Ovary (tissue), 9 donors: ENCODE results near the gene XPO6. TPM values are rescaled to one million over a fixed set of nuclear protein-coding genes. Genes with fewer than 3 reads are reported as not detected.
A peak's percentile ranks its signal among the peaks of the same experiment; 100 is the strongest.

ENCODE experiments used
- DNase-seq, 5 donors: peaks; one replicate each; pipeline ENCODE4 v3.0.0-alpha.2; 2019 to 2020
- H3K27ac ChIP-seq, 2 donors: fragments of 200-600 bp; one replicate each; pipeline versions ENCODE4 v1.5.1 to v1.8.0; 2019 to 2022
- H3K27me3 ChIP-seq: fragments of 200-600 bp; one replicate; pipeline ENCODE4 v1.8.0; 2022
- H3K36me3 ChIP-seq: fragments of 200-600 bp; sonication (generic); one replicate; pipeline ENCODE4 v1.5.1; 2019
- H3K4me1 ChIP-seq: one replicate; pipeline ENCODE4 v1.8.1; 2013; ENCODE audit warnings: mild to moderate bottlenecking, moderate library complexity; ENCODE audit not compliant: insufficient read depth
- H3K4me3 ChIP-seq: fragments of 200-600 bp; sonication (generic); one replicate; pipeline ENCODE4 v1.5.1; 2017
- H3K9me3 ChIP-seq, 2 donors: fragments of 200-600 bp in 1 of 2; sonication (generic) in 1 of 2; one replicate each; pipeline versions ENCODE4 v1.5.1 to v1.8.1; 2013 to 2019; ENCODE audit warnings: mild to moderate bottlenecking in 1 of 2, moderate library complexity in 1 of 2
- EP300 ChIP-seq: sonication (generic); formaldehyde crosslinking; IDR thresholded peaks from one replicate; pipeline ENCODE4 v1.6.1; 2017; ENCODE audit warnings: antibody characterized with exemption
- POLR2A ChIP-seq: fragments of 450-650 bp; IDR thresholded peaks from one replicate; pipeline ENCODE4 v1.6.1; 2017; ENCODE audit warnings: antibody characterized with exemption, mild to moderate bottlenecking, moderate library complexity
- WGBS, 3 donors: extraction: QIAGEN DNeasy Blood & Tissue Kit in 1 of 3; methylation state at CpG; one replicate each; pipeline versions ENCODE4 v1.1.5 to v1.1.7; 2013 to 2017; 5-methylcytosine and 5-hydroxymethylcytosine counted together
- intact Hi-C, 4 donors: fragments of 100-400 bp; cut with DNase I; formaldehyde crosslinking; loops; one replicate each; pipeline versions ENCODE4 v1.11.0 to v1.15.1; 2022 to 2023
- polyA plus RNA-seq, 2 donors: library from polyadenylated mRNA; stranded (reverse); fragments of 200-250 nt in 1 of 2; fragments of 350-450 nt in 1 of 2; fragmentation: Illumina TruSeq in 1 of 2; extraction: RNeasy Lipid Tissue Mini Kit (QIAGEN cat#74804) in 1 of 2; gene quantifications; one replicate each; pipeline ENCODE4 v1.2.3, GENCODE V29; 2013 to 2014
- total RNA-seq, 7 donors: library from RNA; depleted of rRNA in 2 of 7; stranded (reverse); fragments of >200 nt in 2 of 7; fragmentation: NEBNext Ultra II Directional in 3 of 7; extraction: Animal tissue kit (Norgen Biotek cat#: 25700) in 3 of 7; gene quantifications; one replicate each; pipeline versions ENCODE4 v1.1.0 to v1.2.4, GENCODE V29; 2016 to 2023
- TF ChIP-seq, protein P1 (sequence below), 3 donors: fragments of 450-650 bp in 2 of 3; fragments of 200-600 bp in 1 of 3; IDR thresholded peaks; one replicate each; pipeline versions ENCODE4 v1.5.1 to v1.8.0; 2016 to 2022; ENCODE audit warnings: antibody characterized with exemption in 3 of 3, mild to moderate bottlenecking in 1 of 3
- donor health status: DM: no; HTN: no; CAD: no; lungs with moderate emphysema.
- donor health status: DM: no; HTN: no; CAD: no.
- donor health status: Bipolar disorder and iron deficiency.
- donor health status: DM: yes; HTN: yes; CAD: no.
- donor health status: DM: no; HTN: no; CAD: no.
- donor health status: DM: yes; HTN: yes; CAD: no.

The XPO6 gene
- total and polyA plus RNA-seq, 9 donors: 30.3 to 98.2 (median 65.0) TPM

DNA sequence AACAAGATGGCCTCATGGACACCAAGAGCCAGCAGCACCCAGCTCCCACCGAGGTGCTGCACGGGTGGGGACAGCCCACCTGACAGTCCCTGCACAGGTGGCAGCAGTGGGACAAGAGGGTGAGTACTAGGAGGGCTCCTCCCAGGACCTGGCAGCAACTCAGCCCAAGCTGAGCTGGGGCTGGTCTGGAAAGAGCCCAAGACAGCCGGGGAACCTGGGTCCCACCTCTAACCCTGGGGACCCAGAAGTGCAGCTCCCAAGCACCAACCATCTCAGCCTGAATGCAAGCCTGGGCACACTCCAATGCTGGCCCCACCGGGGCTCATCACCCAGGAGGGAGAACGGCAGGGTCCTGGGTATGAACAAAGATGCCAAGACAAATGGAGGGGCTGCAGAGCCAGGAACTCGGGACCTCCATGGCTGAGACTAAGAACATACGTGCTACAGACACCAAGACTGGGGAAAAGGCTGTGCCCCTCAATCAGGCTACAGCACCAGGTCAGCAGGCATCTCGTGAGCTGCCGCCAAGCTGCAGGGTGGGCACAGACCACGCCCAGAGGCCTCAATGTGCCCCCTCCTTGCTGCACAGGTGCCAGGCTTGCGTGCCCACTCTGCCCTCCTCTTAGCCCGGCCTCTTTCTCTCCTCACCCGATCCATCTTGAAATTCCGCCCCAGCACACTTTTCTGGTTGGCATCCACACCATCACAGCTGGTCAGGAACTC, 110.8 kb downstream of the XPO6 start:
- H3K36me3 ChIP-seq: no peaks in the 10 kb centered on the region
- no peaks in the 10 kb centered on the region for H3K4me1 ChIP-seq
- 91 to 93% (median 93%) methylated on average over 14 of the region's 14 CpGs for WGBS, 3 donors
- intact Hi-C loops: no loop called here
- no peaks in the 10 kb centered on the region for H3K9me3 ChIP-seq
- H3K27me3 ChIP-seq: no peaks in the 10 kb centered on the region
- no peak overlapping the region for H3K4me3 ChIP-seq
- H3K27ac ChIP-seq: no peak overlapping the region
- DNase-seq: peak in 1 of 5 donors; percentile 25
- TF ChIP-seq POLR2A: no peak
- no peak for TF ChIP-seq EP300
- TF ChIP-seq, protein P1, sequence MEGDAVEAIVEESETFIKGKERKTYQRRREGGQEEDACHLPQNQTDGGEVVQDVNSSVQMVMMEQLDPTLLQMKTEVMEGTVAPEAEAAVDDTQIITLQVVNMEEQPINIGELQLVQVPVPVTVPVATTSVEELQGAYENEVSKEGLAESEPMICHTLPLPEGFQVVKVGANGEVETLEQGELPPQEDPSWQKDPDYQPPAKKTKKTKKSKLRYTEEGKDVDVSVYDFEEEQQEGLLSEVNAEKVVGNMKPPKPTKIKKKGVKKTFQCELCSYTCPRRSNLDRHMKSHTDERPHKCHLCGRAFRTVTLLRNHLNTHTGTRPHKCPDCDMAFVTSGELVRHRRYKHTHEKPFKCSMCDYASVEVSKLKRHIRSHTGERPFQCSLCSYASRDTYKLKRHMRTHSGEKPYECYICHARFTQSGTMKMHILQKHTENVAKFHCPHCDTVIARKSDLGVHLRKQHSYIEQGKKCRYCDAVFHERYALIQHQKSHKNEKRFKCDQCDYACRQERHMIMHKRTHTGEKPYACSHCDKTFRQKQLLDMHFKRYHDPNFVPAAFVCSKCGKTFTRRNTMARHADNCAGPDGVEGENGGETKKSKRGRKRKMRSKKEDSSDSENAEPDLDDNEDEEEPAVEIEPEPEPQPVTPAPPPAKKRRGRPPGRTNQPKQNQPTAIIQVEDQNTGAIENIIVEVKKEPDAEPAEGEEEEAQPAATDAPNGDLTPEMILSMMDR (IDR thresholded peaks at IDR 0.05): no peak

DNA sequence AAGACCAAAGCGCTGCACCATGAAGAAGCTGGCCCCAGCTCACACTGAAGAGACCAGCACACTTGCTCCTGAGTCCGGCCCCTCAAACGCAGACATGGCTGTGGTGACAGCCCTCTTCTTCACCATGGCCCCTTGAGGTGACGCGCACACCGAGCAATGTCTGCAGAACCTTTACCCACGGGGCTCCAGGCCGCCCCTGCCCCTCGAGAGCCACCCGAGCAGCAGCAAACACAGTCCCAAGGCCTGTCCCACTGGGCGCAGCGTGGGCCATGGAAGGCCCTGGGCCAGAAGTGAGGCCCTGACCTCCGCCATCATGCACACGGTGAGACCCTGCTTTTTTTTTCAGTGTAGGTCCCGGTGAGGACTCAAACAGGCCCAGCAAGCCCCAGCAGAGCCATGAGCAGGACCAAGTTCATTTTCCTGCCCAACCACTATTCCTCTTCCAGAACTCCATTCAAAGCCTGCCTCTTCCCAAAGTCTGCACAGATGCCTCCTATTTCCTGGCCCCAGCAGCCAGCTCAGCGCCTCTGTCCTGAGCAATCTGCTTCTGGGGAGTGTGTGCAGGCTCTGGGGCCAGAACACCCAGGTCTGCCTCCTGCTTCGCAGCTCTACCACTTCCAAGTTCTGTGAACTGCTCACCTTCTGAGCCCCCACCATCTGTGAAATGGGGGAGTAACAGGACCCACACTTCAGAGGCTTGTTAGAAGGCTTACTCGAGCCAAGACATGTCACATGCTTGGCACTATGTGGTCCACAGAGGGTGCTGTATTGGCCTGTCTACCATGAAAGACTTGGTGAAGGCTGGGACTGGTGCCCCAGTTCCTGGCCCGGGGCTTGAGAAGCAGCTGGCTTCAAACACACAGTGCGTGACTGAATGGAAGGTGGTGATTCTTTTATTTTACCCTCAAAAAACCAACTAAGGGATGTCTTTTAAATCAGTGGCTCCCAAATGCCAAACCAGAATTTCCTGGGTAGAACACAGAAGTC, 112.5 kb downstream of the XPO6 start:
- 86 to 92% (median 89%) methylated on average over 20 of the region's 20 CpGs for WGBS, 3 donors
- no peak for TF ChIP-seq POLR2A
- TF ChIP-seq, protein P1 (IDR thresholded peaks at IDR 0.05): no peak
- TF ChIP-seq EP300: no peak
- DNase-seq: peak in 1 of 5 donors; percentile 7
- Histone ChIP-seq H3K36me3 (no peaks in the 10 kb centered on the region), H3K27me3 (no peaks in the 10 kb centered on the region), H3K27ac (no peak overlapping the region), H3K4me1 (no peaks in the 10 kb centered on the region), H3K4me3 (no peak overlapping the region), H3K9me3 (no peaks in the 10 kb centered on the region)
- intact Hi-C loops: no loop called here

DNA sequence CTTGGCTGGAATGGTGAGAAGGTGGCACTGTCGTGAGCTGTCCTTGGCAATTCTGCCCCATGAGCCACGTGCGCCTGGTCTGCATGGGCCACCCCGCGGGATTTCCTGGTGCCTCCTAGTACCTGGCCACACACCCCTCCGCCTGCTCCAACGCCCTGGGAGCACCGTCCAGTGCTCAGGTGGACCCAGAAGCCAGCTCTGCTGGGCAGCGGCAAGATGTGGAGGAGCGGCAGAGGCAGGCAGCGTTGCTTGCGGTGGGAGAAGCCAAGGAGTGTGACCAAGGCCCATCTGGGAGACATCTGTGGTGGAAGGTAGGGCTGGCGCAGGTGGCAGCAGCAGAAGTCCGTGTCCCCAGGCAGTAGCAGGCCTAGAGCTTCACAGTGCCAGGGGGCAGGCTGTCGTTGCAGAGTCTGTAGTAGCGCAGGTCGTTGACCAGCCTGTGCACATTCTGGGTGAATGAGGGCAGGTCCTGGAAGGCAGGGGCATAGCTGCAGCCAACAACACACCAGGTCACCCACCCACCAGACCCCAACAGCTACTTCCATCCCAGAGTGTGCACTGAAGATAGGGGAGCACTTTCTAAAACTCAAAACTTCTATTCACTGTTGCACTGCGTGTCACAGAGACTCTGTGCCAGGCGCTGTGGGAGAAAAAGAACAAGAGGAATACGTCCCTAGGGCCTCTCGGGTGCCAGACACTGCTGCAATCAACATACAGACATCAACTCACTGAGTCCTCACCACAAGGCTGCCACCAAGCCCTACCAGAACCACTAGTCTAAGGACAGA, 113.4 kb downstream of the XPO6 start:
- peak in 1 of 5 donors; percentile 22 for DNase-seq
- intact Hi-C loops: no loop called here
- Histone ChIP-seq H3K27me3 (no peaks in the 10 kb centered on the region), H3K36me3 (no peaks in the 10 kb centered on the region), H3K4me3 (no peak overlapping the region), H3K4me1 (no peaks in the 10 kb centered on the region), H3K27ac (no peak overlapping the region), H3K9me3 (no peaks in the 10 kb centered on the region)
- 89 to 91% (median 90%) methylated on average over 21 of the region's 21 CpGs for WGBS, 3 donors
- TF ChIP-seq, protein P1 (IDR thresholded peaks at IDR 0.05): no peak
- TF ChIP-seq EP300: no peak
- TF ChIP-seq POLR2A: no peak
